ENCODE results near the gene NEIL3. TPM values are rescaled to one million over a fixed set of nuclear protein-coding genes. Genes with fewer than 3 reads are reported as not detected.

The NEIL3 gene
- total RNA-seq, 4 donors from 2014 or later = 0.41 to 0.95 TPM; not detected in 2

- in situ Hi-C loops (cut with MboI; ENCODE audit: low pct_ligation_motif_present in 1 of 4, low pct_unique_long_range_greater_than_20kb in 1 of 4, low sequenced_read_pairs in 3 of 4) (no loop called here), intact Hi-C loops (cut with DNase I; ENCODE audit: low total_unique reads) (no loop called here)
- whole genome bisulfite sequencing, 2 donors (ENCODE audit: low coverage in 1 of 2) = 91 to 97% methylated on average over 7 of the region's 7 CpGs
- no peak for DNase-seq
- Histone ChIP-seq H3K27ac (no peak overlapping the region), H3K36me3 (no peaks in the 10 kb centered on the region), H3K27me3 (no peaks in the 10 kb centered on the region), H3K4me3 (no peak overlapping the region), H3K4me1 (no peaks in the 10 kb centered on the region), H3K9me3 (no peaks in the 10 kb centered on the region)
- TF ChIP-seq POLR2A (IDR thresholded peaks at IDR 0.05) = no peak
- no peak for TF ChIP-seq POLR2AphosphoS5 (IDR thresholded peaks at IDR 0.05)
- TF ChIP-seq CTCF (IDR thresholded peaks at IDR 0.05) = no peak
- no peak for TF ChIP-seq EP300 (IDR thresholded peaks at IDR 0.05; ENCODE audit: low read depth)
These were observed 47.2 kb downstream of the NEIL3 start for GRCh38 chr4:177356921-177357320.

DNA sequence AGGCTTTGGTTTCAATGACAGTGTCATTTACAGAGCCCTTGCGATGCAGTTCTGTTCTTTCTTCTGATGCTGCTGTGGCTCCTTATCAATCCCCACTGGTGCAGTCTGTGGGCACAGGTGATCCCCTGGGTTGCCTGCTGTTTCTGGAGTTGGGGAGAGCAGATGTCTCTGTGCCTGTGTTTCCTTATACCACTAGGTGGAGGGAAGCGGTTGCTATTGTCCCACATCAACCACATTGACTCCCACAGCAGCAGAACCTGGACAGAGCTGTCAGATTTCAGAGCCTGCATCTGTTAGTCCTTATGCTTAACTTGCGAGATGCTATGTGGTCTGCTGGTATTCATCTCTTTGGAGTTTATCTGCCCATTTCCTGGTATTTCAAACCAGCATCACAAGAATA is 57.7 kb downstream of the NEIL3 start:
- Histone ChIP-seq H3K9me3 (no peaks in the 10 kb centered on the region), H3K4me3 (no peak overlapping the region), H3K4me1 (no peaks in the 10 kb centered on the region), H3K27ac (no peak overlapping the region), H3K36me3 (no peaks in the 10 kb centered on the region), H3K27me3 (no peaks in the 10 kb centered on the region)
- DNase-seq = no peak
- intact Hi-C loops (cut with DNase I; ENCODE audit: low total_unique reads) (no loop called here), in situ Hi-C loops (cut with MboI; ENCODE audit: low pct_ligation_motif_present in 1 of 4, low pct_unique_long_range_greater_than_20kb in 1 of 4, low sequenced_read_pairs in 3 of 4) (no loop called here)
- TF ChIP-seq CTCF (IDR thresholded peaks at IDR 0.05) (no peak), EP300 (IDR thresholded peaks at IDR 0.05; ENCODE audit: low read depth) (no peak), POLR2A (IDR thresholded peaks at IDR 0.05) (no peak), POLR2AphosphoS5 (IDR thresholded peaks at IDR 0.05) (no peak)
- 92% methylated on average over 3 of the region's 3 CpGs; no CpG with 5 or more reads in 1 of the 2 donors for WGBS, 2 donors (ENCODE audit: low coverage in 1 of 2)

GRCh38 chr4:177369372-177369771 is 59.7 kb downstream of the NEIL3 start:
- Histone ChIP-seq H3K4me3 (no peak overlapping the region), H3K9me3 (no peaks in the 10 kb centered on the region), H3K36me3 (no peaks in the 10 kb centered on the region), H3K27me3 (no peaks in the 10 kb centered on the region), H3K27ac (no peak overlapping the region), H3K4me1 (no peaks in the 10 kb centered on the region)
- intact Hi-C loops (cut with DNase I; ENCODE audit: low total_unique reads) = no loop called here
- TF ChIP-seq EP300 (IDR thresholded peaks at IDR 0.05; ENCODE audit: low read depth) (no peak), POLR2AphosphoS5 (IDR thresholded peaks at IDR 0.05) (no peak), CTCF (IDR thresholded peaks at IDR 0.05) (no peak), POLR2A (IDR thresholded peaks at IDR 0.05) (no peak)
- 94% methylated on average over 5 of the region's 5 CpGs; no CpG with 5 or more reads in 1 of the 2 donors for WGBS, 2 donors (ENCODE audit: low coverage in 1 of 2)
- no peak for DNase-seq
- in situ Hi-C loops (cut with MboI; ENCODE audit: low pct_ligation_motif_present in 1 of 4, low pct_unique_long_range_greater_than_20kb in 1 of 4, low sequenced_read_pairs in 3 of 4) = no loop called here

DNA sequence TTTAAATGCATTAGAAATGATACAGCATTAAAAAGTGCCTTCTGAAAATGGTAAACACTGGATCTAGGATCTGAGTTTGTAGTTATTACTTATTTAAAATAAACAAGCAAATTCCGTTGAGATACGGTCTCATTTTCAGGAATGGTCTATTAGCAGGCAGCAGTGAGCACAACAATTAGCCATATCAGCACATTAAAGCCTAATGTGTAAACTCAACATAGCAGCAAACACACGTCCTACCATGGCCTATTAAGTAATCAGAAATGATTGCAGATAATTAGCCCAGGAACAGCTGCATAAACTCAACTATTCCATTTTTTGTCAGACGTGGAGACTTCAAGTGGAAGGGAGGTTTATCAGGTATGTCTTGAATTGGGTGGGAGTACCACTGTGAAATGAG is 61.8 kb downstream of the NEIL3 start:
- Histone ChIP-seq H3K4me3 (no peak overlapping the region), H3K27me3 (no peaks in the 10 kb centered on the region), H3K9me3 (no peaks in the 10 kb centered on the region), H3K36me3 (no peaks in the 10 kb centered on the region), H3K27ac (no peak overlapping the region), H3K4me1 (no peaks in the 10 kb centered on the region)
- DNase-seq = no peak
- in situ Hi-C loops (cut with MboI; ENCODE audit: low pct_ligation_motif_present in 1 of 4, low pct_unique_long_range_greater_than_20kb in 1 of 4, low sequenced_read_pairs in 3 of 4) (no loop called here), intact Hi-C loops (cut with DNase I; ENCODE audit: low total_unique reads) (no loop called here)
- 80 to 87% methylated on average over 4 of the region's 4 CpGs for WGBS, 2 donors (ENCODE audit: low coverage in 1 of 2)
- no peak for TF ChIP-seq CTCF (IDR thresholded peaks at IDR 0.05)
- TF ChIP-seq POLR2A (IDR thresholded peaks at IDR 0.05) = no peak
- TF ChIP-seq EP300 (IDR thresholded peaks at IDR 0.05; ENCODE audit: low read depth) = no peak
- TF ChIP-seq POLR2AphosphoS5 (IDR thresholded peaks at IDR 0.05) = no peak

Data from transverse colon (tissue), 4 donors.